Measurements from ENCODE around the gene MED16. TPM values are rescaled to one million over a fixed set of nuclear protein-coding genes. Genes with fewer than 3 reads are reported as not detected.
A peak's percentile ranks its signal among the peaks of the same experiment; 100 is the strongest.

MED16 gene
- total RNA-seq, 1 experiment from 2014 or later = 32.8 TPM

GRCh38 chr19:871446-872265 lies 21.3 kb downstream of the MED16 start:
- no peak for DNase-seq (ENCODE audit: low read depth)

GRCh38 chr19:870963-871401 lies 22.0 kb downstream of the MED16 start:
- DNase-seq (ENCODE audit: low read depth) = no peak

- no peak for DNase-seq (ENCODE audit: low read depth)
Measured at GRCh38 chr19:870314-870713, 22.7 kb downstream of the MED16 start.

- peak; percentile 95 for DNase-seq (ENCODE audit: low read depth)
Measured at GRCh38 chr19:869245-870177, 23.5 kb downstream of the MED16 start.

GRCh38 chr19:868458-869244 lies 24.3 kb downstream of the MED16 start:
- no peak for DNase-seq (ENCODE audit: low read depth)

- DNase-seq (ENCODE audit: low read depth) = no peak
Measured at GRCh38 chr19:867855-868457, 25.0 kb downstream of the MED16 start.

GRCh38 chr19:867301-867793 lies 25.6 kb downstream of the MED16 start:
- DNase-seq (ENCODE audit: low read depth) = no peak

- DNase-seq (ENCODE audit: low read depth) = no peak
Measured at GRCh38 chr19:866769-867300, 26.2 kb downstream of the MED16 start.

- DNase-seq (ENCODE audit: low read depth) = no peak
Measured at GRCh38 chr19:863315-863620, 29.7 kb downstream of the MED16 start.

GRCh38 chr19:862581-863314 lies 30.2 kb downstream of the MED16 start:
- DNase-seq (ENCODE audit: low read depth) = no peak

GRCh38 chr19:861756-862580 lies 31.0 kb downstream of the MED16 start:
- no peak for DNase-seq (ENCODE audit: low read depth)

GRCh38 chr19:861141-861755 lies 31.7 kb downstream of the MED16 start:
- no peak for DNase-seq (ENCODE audit: low read depth)

GRCh38 chr19:858868-859843 lies 33.8 kb downstream of the MED16 start, which contains the start of gene CFD:
CFD (plus strand) TSS chr19:859664; CDS start chr19:859690, 26 bp downstream.
- no peak for DNase-seq (ENCODE audit: low read depth)

GRCh38 chr19:858284-858683 lies 34.7 kb downstream of the MED16 start:
- no peak for DNase-seq (ENCODE audit: low read depth)

- no peak for DNase-seq (ENCODE audit: low read depth)
Measured at GRCh38 chr19:855566-856120, 37.3 kb downstream of the MED16 start.

- DNase-seq (ENCODE audit: low read depth) = no peak
Measured at GRCh38 chr19:855142-855541, 37.8 kb downstream of the MED16 start.

GRCh38 chr19:854549-854948 lies 38.4 kb downstream of the MED16 start:
- DNase-seq (ENCODE audit: low read depth) = no peak

Measured in M059J (cell line).